Mesothelial cell of epicardium (in vitro differentiated cells): ENCODE measurements around the gene MYCL. TPM values are rescaled to one million over a fixed set of nuclear protein-coding genes. Genes with fewer than 3 reads are reported as not detected.
A peak's percentile ranks its signal among the peaks of the same experiment; 100 is the strongest.
"Not testable (repeated sequence)": the region's sequence is repeated elsewhere in the genome, so short reads cannot be mapped to it uniquely, and the experiment has no call there.

Experiments used
- DNase-seq, 2 experiments: peaks; one replicate each; pipeline ENCODE4 v3.0.0; 2021; ENCODE audit warnings: low spot score in 2 of 2; ENCODE audit not compliant: unreplicated experiment in 2 of 2
- H3K27ac Mint-ChIP-seq: 2 replicates; pipeline ENCODE4 v1.8.0; 2021; ENCODE audit warnings: mixed read lengths
- H3K27me3 Mint-ChIP-seq: 2 replicates; pipeline ENCODE4 v1.8.0; 2021; ENCODE audit warnings: low read depth, mixed read lengths
- H3K36me3 Mint-ChIP-seq: 2 replicates; pipeline ENCODE4 v1.8.0; 2021; ENCODE audit warnings: mixed read lengths
- H3K4me1 Mint-ChIP-seq: 2 replicates; pipeline ENCODE4 v1.8.0; 2021; ENCODE audit warnings: mixed read lengths
- H3K4me3 Mint-ChIP-seq: 2 replicates; pipeline ENCODE4 v1.8.0; 2021; ENCODE audit warnings: mild to moderate bottlenecking, moderate library complexity, mixed read lengths
- H3K9me3 Mint-ChIP-seq: 2 replicates; pipeline ENCODE4 v1.8.0; 2021; ENCODE audit warnings: mixed read lengths
- CTCF ChIP-seq: fragments of 200-600 bp; sonication (generic); IDR thresholded peaks from one replicate; pipeline ENCODE4 v1.5.0; 2021; ENCODE audit warnings: antibody characterized with exemption; ENCODE audit not compliant: unreplicated experiment
- total RNA-seq: library from RNA; stranded (reverse); gene quantifications from 3 replicates; pipeline ENCODE4 v1.2.1, GENCODE V29; 2021

Gene MYCL
- total RNA-seq, 1 donor from 2014 or later, result 25.0 TPM

DNA sequence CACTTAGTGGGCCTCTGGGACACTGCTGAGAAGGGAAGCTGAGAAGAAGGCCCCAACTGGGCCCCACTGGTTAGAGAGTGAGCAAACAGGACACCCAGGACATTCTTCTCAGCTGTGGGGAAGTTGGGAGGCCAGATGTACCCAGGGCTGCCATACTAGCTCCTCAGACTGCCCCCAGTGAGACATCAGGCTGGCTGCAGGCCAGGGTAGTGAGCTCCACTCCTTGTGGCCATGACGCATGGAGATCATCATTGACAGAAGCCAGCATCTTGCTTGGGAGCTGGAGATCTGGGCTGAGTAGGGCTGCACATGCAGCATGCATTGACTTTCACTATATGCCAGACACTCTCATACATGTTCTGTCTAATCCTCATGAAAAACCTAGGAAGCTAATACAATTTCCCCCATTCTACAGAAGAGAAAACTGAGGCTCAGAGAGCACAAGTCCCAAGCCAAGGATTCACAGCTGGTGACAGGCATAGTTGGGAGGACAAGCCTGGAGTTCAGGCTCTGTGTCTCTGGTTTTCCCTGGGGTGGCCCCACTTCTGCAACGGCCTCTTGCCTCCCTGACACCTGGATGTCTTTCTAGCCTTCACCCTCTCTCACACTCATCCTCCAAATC, 24.1 kb upstream of the MYCL start:
- no peak for TF ChIP-seq CTCF
- Mint-ChIP-seq H3K4me3 (no peak overlapping the region), H3K9me3 (no peaks in the 10 kb centered on the region), H3K27ac (no peak overlapping the region), H3K36me3 (no peaks in the 10 kb centered on the region), H3K27me3 (peaks cover 47% of the 10 kb centered on the region), H3K4me1 (peaks cover 3% of the 10 kb centered on the region)
- DNase-seq, result no peak

DNA sequence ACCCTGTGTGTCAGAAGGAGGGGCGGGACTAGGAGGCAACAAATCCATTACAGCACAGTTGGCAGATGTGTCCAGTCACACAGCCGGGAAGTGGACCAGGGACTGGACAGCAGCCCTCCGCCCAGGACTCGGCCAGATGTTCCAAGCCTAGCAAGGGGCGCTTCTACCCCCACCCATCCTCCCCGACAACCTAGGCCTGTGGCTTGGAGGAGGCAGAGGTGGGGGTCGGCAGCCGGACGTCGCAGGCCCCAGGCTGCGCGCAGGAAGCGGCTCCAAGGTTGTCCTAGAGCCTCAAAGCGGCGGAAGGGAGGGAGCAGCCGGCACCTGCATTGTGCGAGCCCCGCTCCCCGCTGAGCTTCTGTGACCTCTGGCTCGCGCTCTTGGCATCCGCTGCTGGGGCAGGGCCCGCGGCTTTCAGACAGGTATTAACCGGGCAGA, 20.6 kb upstream of the MYCL start:
- Mint-ChIP-seq H3K27me3 (peaks cover 45% of the 10 kb centered on the region), H3K9me3 (no peaks in the 10 kb centered on the region), H3K4me1 (peaks cover 3% of the 10 kb centered on the region), H3K27ac (no peak overlapping the region), H3K4me3 (no peak overlapping the region), H3K36me3 (no peaks in the 10 kb centered on the region)
- no peak for DNase-seq
- no peak for TF ChIP-seq CTCF

DNA sequence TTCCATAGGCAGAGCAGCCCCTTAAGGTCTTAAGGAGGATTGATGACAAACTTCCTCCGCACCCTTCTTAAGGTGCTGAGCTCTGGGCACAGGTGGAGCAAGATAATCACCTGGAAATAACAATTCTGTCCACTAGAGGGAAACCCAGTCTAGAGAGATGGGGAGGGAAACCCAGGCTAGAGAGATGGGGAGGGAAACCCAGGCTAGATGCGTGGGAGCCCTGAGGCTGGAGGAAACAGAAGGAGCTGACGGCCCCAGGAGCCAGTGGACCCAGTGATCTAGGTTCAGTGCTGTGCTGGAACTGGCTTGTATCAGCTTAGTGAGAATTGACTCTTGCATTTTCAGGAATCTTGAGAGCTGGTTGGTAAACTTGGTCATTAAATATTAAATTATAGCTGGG, 17.8 kb upstream of the MYCL start:
- peaks cover 3% of the 10 kb centered on the region for H3K4me1 Mint-ChIP-seq
- DNase-seq, result no peak
- TF ChIP-seq CTCF, result peak; percentile 80
- H3K27me3 Mint-ChIP-seq, result peaks cover 38% of the 10 kb centered on the region
- H3K4me3 Mint-ChIP-seq, result no peak overlapping the region
- H3K36me3 Mint-ChIP-seq, result no peaks in the 10 kb centered on the region
- no peak overlapping the region for H3K27ac Mint-ChIP-seq
- no peaks in the 10 kb centered on the region for H3K9me3 Mint-ChIP-seq

GRCh38 chr1:39917825-39918224, 16.1 kb upstream of the MYCL start:
- no peak for TF ChIP-seq CTCF
- Mint-ChIP-seq H3K27ac (no peak overlapping the region), H3K4me3 (no peak overlapping the region), H3K4me1 (peaks cover 3% of the 10 kb centered on the region), H3K36me3 (no peaks in the 10 kb centered on the region), H3K27me3 (peaks cover 25% of the 10 kb centered on the region), H3K9me3 (no peaks in the 10 kb centered on the region)
- no peak for DNase-seq

GRCh38 chr1:39915499-39916129, 13.9 kb upstream of the MYCL start:
- TF ChIP-seq CTCF, result no peak
- no peak for DNase-seq
- Mint-ChIP-seq H3K27ac (no peak overlapping the region), H3K4me3 (no peak overlapping the region), H3K36me3 (no peaks in the 10 kb centered on the region), H3K4me1 (no peaks in the 10 kb centered on the region), H3K9me3 (no peaks in the 10 kb centered on the region), H3K27me3 (peaks cover 6% of the 10 kb centered on the region)

DNA sequence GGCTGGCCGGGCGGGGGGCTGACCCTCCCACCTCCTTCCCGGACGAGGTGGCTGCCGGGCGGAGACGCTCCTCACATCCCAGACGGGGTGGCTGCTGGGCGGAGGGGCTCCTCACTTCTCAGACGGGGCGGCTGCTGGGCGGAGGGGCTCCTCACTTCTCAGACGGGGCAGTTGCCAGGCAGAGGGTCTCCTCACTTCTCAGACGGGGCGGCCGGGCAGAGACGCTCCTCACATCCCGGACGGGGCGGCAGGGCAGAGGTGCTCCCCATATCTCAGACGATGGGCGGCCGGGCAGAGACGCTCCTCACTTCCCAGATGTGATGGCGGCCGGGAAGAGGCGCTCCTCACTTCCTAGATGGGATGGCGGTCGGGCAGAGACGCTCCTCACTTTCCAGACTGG, 11.4 kb upstream of the MYCL start:
- H3K4me3 Mint-ChIP-seq, H3K9me3 Mint-ChIP-seq, H3K4me1 Mint-ChIP-seq, H3K36me3 Mint-ChIP-seq, DNase-seq, H3K27ac Mint-ChIP-seq, H3K27me3 Mint-ChIP-seq: not testable (repeated sequence)
